Measurements from ENCODE around the gene ARHGAP9. TPM values are rescaled to one million over a fixed set of nuclear protein-coding genes. Genes with fewer than 3 reads are reported as not detected.

ARHGAP9 gene
- total and polyA plus RNA-seq, 2 of the 8 experiments (the other 6 are each of a cell fraction or from before 2014, with no cell fraction given), result 3.2 to 6.0 TPM

DNA sequence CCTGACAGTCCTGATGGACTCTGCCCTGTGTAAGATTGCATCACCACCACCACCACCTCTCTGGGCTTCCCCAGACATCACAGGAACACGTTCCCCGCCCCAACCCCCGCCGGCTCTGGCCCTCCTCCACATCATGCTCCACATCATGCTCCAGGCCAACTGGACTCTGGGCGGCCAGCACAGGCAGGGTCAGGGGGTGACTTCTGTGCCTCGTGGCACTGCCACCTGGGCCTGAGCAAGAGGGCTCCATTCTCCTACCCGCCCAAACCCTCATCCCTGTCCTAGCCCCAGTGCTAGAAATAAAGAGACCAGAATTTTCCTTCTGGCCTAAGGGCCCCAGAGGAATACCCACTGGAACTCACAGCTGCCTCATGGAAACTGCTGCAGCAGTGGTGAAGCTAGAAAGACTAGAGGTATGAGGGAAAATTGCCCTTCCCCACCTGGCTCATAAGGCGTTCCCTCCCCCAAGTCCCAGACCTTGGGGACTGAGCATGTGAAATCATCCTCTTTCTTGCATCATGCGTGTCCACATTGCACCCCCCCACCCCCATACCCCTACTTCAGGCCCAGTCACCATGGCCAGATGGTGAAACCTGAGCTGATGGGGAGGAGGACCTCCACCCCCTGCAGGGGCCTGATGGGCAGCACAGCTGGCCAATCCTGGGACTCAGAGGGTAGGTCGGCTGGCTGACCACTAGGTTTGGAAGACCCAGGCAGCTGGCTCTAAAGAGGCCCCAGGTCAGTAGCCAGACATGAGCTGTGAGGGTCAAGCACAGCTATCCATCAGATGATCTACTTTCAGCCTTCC is 24.9 kb downstream of the ARHGAP9 start, which contains the start of gene INHBE (continued):
- TF ChIP-seq CHD7 (IDR thresholded peaks at IDR 0.05; ENCODE audit: insufficient replicate concordance, low read length), result no peak
- TF ChIP-seq BACH1 (IDR thresholded peaks at IDR 0.05; ENCODE audit: low read length), result no peak
- TF ChIP-seq RNF2 (IDR thresholded peaks at IDR 0.05; ENCODE audit: borderline replicate concordance, low read depth, low read length, missing control alignments, poor library complexity, severe bottlenecking), result no peak
- no peak for TF ChIP-seq YY1 (IDR thresholded peaks at IDR 0.05; ENCODE audit: low read depth, low read length)
- no peak for TF ChIP-seq CTBP2 (IDR thresholded peaks at IDR 0.05; ENCODE audit: borderline replicate concordance, insufficient read depth, insufficient read length, low read length)
- TF ChIP-seq FOSL1 (IDR thresholded peaks at IDR 0.05; ENCODE audit: insufficient read depth, low read depth, low read length), result no peak
- TF ChIP-seq SP2 (IDR thresholded peaks at IDR 0.05; ENCODE audit: low read length), result peak; percentile 74
- TF ChIP-seq HDAC6 (IDR thresholded peaks at IDR 0.05; ENCODE audit: low read depth, low read length), result no peak
- no peak for TF ChIP-seq BCL11A (IDR thresholded peaks at IDR 0.05; ENCODE audit: low read depth in 2 of 2, low read length in 2 of 2)
- TF ChIP-seq SP4 (IDR thresholded peaks at IDR 0.05; ENCODE audit: low read length), result peak; percentile 86

All from H1 (cell line).